Smooth muscle cell (in vitro differentiated cells): Measurements from ENCODE around the gene WFDC10A. TPM values are rescaled to one million over a fixed set of nuclear protein-coding genes. Genes with fewer than 3 reads are reported as not detected.
"Not testable (repeated sequence)": the region's sequence is repeated elsewhere in the genome, so short reads cannot be mapped to it uniquely, and the experiment has no call there.

Experiments
- DNase-seq: peaks from one replicate; lab custom pipeline; 2025; ENCODE audit not compliant: unreplicated experiment; lab: John Stamatoyannopoulos, UW
- H2AFZ ChIP-seq: fragments of 200-600 bp; sonication (generic); 2 replicates; pipeline ENCODE4 v1.6.0; 2016; ENCODE audit warnings: antibody characterized with exemption, low read depth, mild to moderate bottlenecking
- H3F3A ChIP-seq: fragments of 200-600 bp; sonication (generic); 2 replicates; pipeline ENCODE4 v1.6.0; 2017; ENCODE audit warnings: antibody characterized with exemption, low read depth
- H3K27ac ChIP-seq: fragments of 200-600 bp; sonication (generic); 2 replicates; pipeline ENCODE4 v1.5.1; 2016; ENCODE audit warnings: low read depth, mild to moderate bottlenecking
- H3K27me3 ChIP-seq: fragments of 200-600 bp; sonication (generic); 2 replicates; pipeline ENCODE4 v1.6.1; 2016; ENCODE audit warnings: low read depth, mild to moderate bottlenecking
- H3K36me3 ChIP-seq: fragments of 200-600 bp; sonication (generic); 2 replicates; pipeline ENCODE4 v1.5.1; 2016; ENCODE audit warnings: low read depth
- H3K4me1 ChIP-seq: fragments of 200-600 bp; sonication (generic); 2 replicates; pipeline ENCODE4 v1.5.1; 2016; ENCODE audit warnings: low read depth
- H3K4me2 ChIP-seq: fragments of 200-600 bp; sonication (generic); 2 replicates; pipeline ENCODE4 v1.6.0; 2016; ENCODE audit warnings: mild to moderate bottlenecking
- H3K4me3 ChIP-seq: fragments of 200-600 bp; sonication (generic); 2 replicates; pipeline ENCODE4 v1.5.1; 2016; ENCODE audit warnings: mild to moderate bottlenecking
- H3K79me2 ChIP-seq: fragments of 200-600 bp; sonication (generic); 2 replicates; pipeline ENCODE4 v1.6.0; 2016; ENCODE audit warnings: low read depth, mild to moderate bottlenecking
- H3K9ac ChIP-seq: fragments of 200-600 bp; sonication (generic); 2 replicates; pipeline ENCODE4 v1.6.0; 2016; ENCODE audit warnings: low read depth
- H3K9me3 ChIP-seq: fragments of 200-600 bp; sonication (generic); replicated peaks from 2 replicates; pipeline ENCODE4 v1.5.1; 2016; ENCODE audit warnings: low read depth
- H4K20me1 ChIP-seq: fragments of 200-600 bp; sonication (generic); 2 replicates; pipeline ENCODE4 v1.6.0; 2016; ENCODE audit warnings: low read depth
- WGBS: methylation state at CpG from one replicate; pipeline ENCODE4 v1.1.7; 2016; ENCODE audit warnings: low lambda C conversion rate; 5-methylcytosine and 5-hydroxymethylcytosine counted together
- polyA plus RNA-seq: library from polyadenylated mRNA; unstranded; fragments of >200 nt; fragmentation: Nextera tagmentation; extraction: Ambion mirVana; gene quantifications from 2 replicates; pipeline ENCODE4 v1.2.1, GENCODE V29; 2016
- total RNA-seq: library from RNA; depleted of rRNA; stranded (reverse); fragments of >200 nt; gene quantifications from 2 replicates; pipeline ENCODE4 v1.2.3, GENCODE V29; 2014
- TF ChIP-seq, protein P1 (sequence below): fragments of 200-600 bp; sonication (generic); IDR thresholded peaks from 2 replicates; pipeline ENCODE4 v1.5.1; 2017; ENCODE audit warnings: borderline replicate concordance, mild to moderate bottlenecking, antibody characterized with exemption; ENCODE audit not compliant: insufficient read depth, poor library complexity, severe bottlenecking

The WFDC10A gene
- total and polyA plus RNA-seq, 2 experiments from 2014 or later, result not detected

GRCh38 chr20:45646875-45647274, 17.3 kb downstream of the WFDC10A start:
- H3K27me3 ChIP-seq, result no peaks in the 10 kb centered on the region
- no peaks in the 10 kb centered on the region for H3K4me1 ChIP-seq
- WGBS, result 88% methylated on average over 3 of the region's 3 CpGs
- H3K36me3 ChIP-seq, result no peaks in the 10 kb centered on the region
- no peak overlapping the region for H3K9ac ChIP-seq
- no peak for DNase-seq
- H3K27ac ChIP-seq, result no peak overlapping the region
- no peaks in the 10 kb centered on the region for H3K9me3 ChIP-seq
- no peaks in the 10 kb centered on the region for H3F3A ChIP-seq
- H4K20me1 ChIP-seq, result no peaks in the 10 kb centered on the region
- H3K4me3 ChIP-seq, result no peak overlapping the region
- TF ChIP-seq, protein P1, sequence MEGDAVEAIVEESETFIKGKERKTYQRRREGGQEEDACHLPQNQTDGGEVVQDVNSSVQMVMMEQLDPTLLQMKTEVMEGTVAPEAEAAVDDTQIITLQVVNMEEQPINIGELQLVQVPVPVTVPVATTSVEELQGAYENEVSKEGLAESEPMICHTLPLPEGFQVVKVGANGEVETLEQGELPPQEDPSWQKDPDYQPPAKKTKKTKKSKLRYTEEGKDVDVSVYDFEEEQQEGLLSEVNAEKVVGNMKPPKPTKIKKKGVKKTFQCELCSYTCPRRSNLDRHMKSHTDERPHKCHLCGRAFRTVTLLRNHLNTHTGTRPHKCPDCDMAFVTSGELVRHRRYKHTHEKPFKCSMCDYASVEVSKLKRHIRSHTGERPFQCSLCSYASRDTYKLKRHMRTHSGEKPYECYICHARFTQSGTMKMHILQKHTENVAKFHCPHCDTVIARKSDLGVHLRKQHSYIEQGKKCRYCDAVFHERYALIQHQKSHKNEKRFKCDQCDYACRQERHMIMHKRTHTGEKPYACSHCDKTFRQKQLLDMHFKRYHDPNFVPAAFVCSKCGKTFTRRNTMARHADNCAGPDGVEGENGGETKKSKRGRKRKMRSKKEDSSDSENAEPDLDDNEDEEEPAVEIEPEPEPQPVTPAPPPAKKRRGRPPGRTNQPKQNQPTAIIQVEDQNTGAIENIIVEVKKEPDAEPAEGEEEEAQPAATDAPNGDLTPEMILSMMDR, result no peak
- H3K79me2 ChIP-seq, result no peaks in the 10 kb centered on the region
- H3K4me2 ChIP-seq, result no peak overlapping the region
- H2AFZ ChIP-seq, result no peak overlapping the region

- H3K36me3 ChIP-seq, result no peaks in the 10 kb centered on the region
- no peaks in the 10 kb centered on the region for H3K4me1 ChIP-seq
- no peak overlapping the region for H2AFZ ChIP-seq
- no peak overlapping the region for H3K4me3 ChIP-seq
- no peaks in the 10 kb centered on the region for H3F3A ChIP-seq
- no peak for DNase-seq
- H3K4me2 ChIP-seq, result no peak overlapping the region
- no peaks in the 10 kb centered on the region for H3K27me3 ChIP-seq
- H4K20me1 ChIP-seq, result no peaks in the 10 kb centered on the region
- no peak overlapping the region for H3K9ac ChIP-seq
- TF ChIP-seq, protein P1, result no peak
- 82% methylated on average over 1 of the region's 1 CpG for WGBS
- no peaks in the 10 kb centered on the region for H3K9me3 ChIP-seq
- no peaks in the 10 kb centered on the region for H3K79me2 ChIP-seq
- no peak overlapping the region for H3K27ac ChIP-seq
These were observed 18.0 kb downstream of the WFDC10A start for GRCh38 chr20:45647441-45648050.

DNA sequence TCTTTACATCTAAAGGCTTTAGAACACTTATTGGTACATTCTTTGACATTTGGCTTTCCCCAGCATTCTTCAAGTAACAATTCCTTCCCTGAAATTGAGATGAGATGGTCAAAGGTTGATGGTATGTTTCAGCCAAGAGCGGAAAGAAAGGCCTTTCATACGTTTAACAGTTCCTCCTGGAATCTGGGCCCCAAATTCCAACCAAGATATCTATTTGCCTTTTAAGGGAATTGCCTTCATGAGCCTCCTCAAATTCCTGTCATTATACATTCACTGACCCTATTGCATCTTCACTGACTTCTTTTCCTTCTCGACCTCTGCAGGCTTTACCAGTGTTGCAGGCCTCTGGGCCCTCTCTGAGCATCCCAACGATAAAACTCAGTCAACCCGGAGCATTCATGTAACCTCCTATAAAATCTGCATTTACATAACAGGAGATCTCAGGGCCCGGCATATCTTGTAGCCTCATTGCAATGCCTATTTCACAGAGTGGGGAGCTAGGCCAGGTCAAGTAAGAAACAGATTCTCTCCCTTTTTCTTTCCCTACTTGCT, 19.8 kb downstream of the WFDC10A start:
- no peaks in the 10 kb centered on the region for H3K27me3 ChIP-seq
- H3K27ac ChIP-seq, result no peak overlapping the region
- no peaks in the 10 kb centered on the region for H3K4me1 ChIP-seq
- no peaks in the 10 kb centered on the region for H3K79me2 ChIP-seq
- H3K4me3 ChIP-seq, result no peak overlapping the region
- no peak for DNase-seq
- no peak overlapping the region for H3K4me2 ChIP-seq
- H2AFZ ChIP-seq, result no peak overlapping the region
- H3K9ac ChIP-seq, result no peak overlapping the region
- no peaks in the 10 kb centered on the region for H4K20me1 ChIP-seq
- H3K9me3 ChIP-seq, result no peaks in the 10 kb centered on the region
- 80% methylated on average over 6 of the region's 6 CpGs for WGBS
- no peaks in the 10 kb centered on the region for H3K36me3 ChIP-seq
- H3F3A ChIP-seq, result no peaks in the 10 kb centered on the region
- TF ChIP-seq, protein P1, result no peak

DNA sequence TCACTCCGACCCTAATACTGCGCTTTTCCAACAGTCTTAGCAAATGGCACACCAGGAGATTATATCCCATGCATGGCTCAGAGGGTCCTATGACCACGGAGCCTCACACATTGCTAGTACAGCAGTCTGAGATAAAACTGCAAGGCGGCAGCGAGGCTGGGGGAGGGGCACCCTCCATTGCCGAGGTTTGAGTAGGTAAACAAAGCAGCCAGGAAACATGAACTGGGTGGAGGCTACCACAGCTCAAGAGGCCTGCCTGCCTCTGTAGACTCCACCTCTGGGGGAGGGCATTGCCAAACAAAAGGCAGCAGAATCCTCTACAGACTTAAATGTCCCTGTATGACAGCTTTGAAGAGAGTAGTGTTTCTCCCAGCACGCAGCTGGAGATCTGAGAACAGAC, 22.2 kb downstream of the WFDC10A start:
- WGBS, result 84% methylated on average over 7 of the region's 7 CpGs
- not testable (repeated sequence) for H2AFZ ChIP-seq, H3F3A ChIP-seq, H3K9me3 ChIP-seq, H3K36me3 ChIP-seq, H3K27me3 ChIP-seq, H3K4me3 ChIP-seq, H3K4me1 ChIP-seq, DNase-seq, H3K4me2 ChIP-seq, H3K79me2 ChIP-seq, H3K9ac ChIP-seq, H4K20me1 ChIP-seq, H3K27ac ChIP-seq

DNA sequence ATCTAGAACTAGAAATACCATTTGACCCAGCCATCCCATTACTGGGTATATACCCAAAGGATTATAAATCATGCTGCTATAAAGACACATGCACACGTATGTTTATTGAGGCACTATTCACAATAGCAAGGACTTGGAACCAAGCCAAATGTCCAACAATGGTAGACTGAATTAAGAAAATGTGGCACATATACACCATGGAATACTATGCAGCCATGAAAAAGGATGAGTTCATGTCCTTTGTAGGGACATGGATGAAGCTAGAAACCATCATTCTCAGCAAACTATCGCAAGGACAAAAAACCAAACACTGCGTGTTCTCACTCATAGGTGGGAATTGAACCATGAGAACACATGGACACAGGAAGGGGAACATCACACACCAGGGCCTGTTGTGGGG, 27.5 kb downstream of the WFDC10A start:
- not testable (repeated sequence) for H3K27ac ChIP-seq, H3K4me3 ChIP-seq, H3K9ac ChIP-seq, H3K4me2 ChIP-seq, DNase-seq, H3K79me2 ChIP-seq, H3K4me1 ChIP-seq, H3F3A ChIP-seq, H3K9me3 ChIP-seq, H4K20me1 ChIP-seq, H2AFZ ChIP-seq, H3K27me3 ChIP-seq, H3K36me3 ChIP-seq
- 82% methylated on average over 1 of the region's 3 CpGs for WGBS
